Mesendoderm (in vitro differentiated cells): ENCODE measurements around the gene ARHGEF35. TPM values are rescaled to one million over a fixed set of nuclear protein-coding genes. Genes with fewer than 3 reads are reported as not detected.
"Not testable (repeated sequence)": the region's sequence is repeated elsewhere in the genome, so short reads cannot be mapped to it uniquely, and the experiment has no call there.

Experiments
- DNase-seq: peaks from one replicate; pipeline ENCODE4 v3.0.0; 2013
- H2AK5ac ChIP-seq: 2 replicates; pipeline ENCODE4 v1.6.1; 2013; ENCODE audit warnings: low read length, inconsistent platforms
- H2BK120ac ChIP-seq: 2 replicates; pipeline ENCODE4 v1.6.1; 2013; ENCODE audit warnings: low read depth, mild to moderate bottlenecking, low read length, moderate library complexity, mixed read lengths
- H2BK15ac ChIP-seq: replicated peaks from 2 replicates; pipeline ENCODE4 v1.6.1; 2013; ENCODE audit warnings: low read depth, mild to moderate bottlenecking, moderate library complexity
- H2BK5ac ChIP-seq: 2 replicates; pipeline ENCODE4 v1.6.1; 2013; ENCODE audit warnings: low read length, inconsistent platforms
- H3K18ac ChIP-seq: 2 replicates; pipeline ENCODE4 v1.6.1; 2013; ENCODE audit warnings: mild to moderate bottlenecking, low read length, mixed read lengths
- H3K23ac ChIP-seq: one replicate; pipeline ENCODE4 v1.6.1; 2013; ENCODE audit warnings: low read length
- H3K27ac ChIP-seq: 2 replicates; pipeline ENCODE4 v1.5.1; 2013; ENCODE audit warnings: low read depth, mild to moderate bottlenecking, inconsistent platforms, low read length, moderate library complexity
- H3K27me3 ChIP-seq: 2 replicates; pipeline ENCODE4 v1.6.1; 2013; ENCODE audit warnings: low read length, control low read depth, mild to moderate bottlenecking, inconsistent platforms; ENCODE audit not compliant: insufficient read depth, poor library complexity
- H3K36me3 ChIP-seq: 2 replicates; pipeline ENCODE4 v1.6.1; 2013; ENCODE audit warnings: low read length, inconsistent platforms; ENCODE audit not compliant: control insufficient read depth, insufficient read depth
- H3K4ac ChIP-seq: one replicate; pipeline ENCODE4 v1.6.1; 2013; ENCODE audit warnings: low read depth, mild to moderate bottlenecking, low read length, moderate library complexity
- H3K4me1 ChIP-seq: 2 replicates; pipeline ENCODE4 v1.6.1; 2013; ENCODE audit warnings: low read depth, low read length, inconsistent platforms; ENCODE audit not compliant: control insufficient read depth
- H3K4me2 ChIP-seq: 2 replicates; pipeline ENCODE4 v1.6.1; 2013; ENCODE audit warnings: low read length
- H3K4me3 ChIP-seq: 2 replicates; pipeline ENCODE4 v1.5.1; 2013; ENCODE audit warnings: mild to moderate bottlenecking, low read length
- H3K56ac ChIP-seq: one replicate; pipeline ENCODE4 v1.6.1; 2013; ENCODE audit warnings: low read length
- H3K79me1 ChIP-seq: 2 replicates; pipeline ENCODE4 v1.6.1; 2013; ENCODE audit warnings: low read length, inconsistent platforms
- H3K79me2 ChIP-seq: 2 replicates; pipeline ENCODE4 v1.6.1; 2013; ENCODE audit warnings: mild to moderate bottlenecking, low read length; ENCODE audit not compliant: control insufficient read depth, insufficient read depth
- H3K9ac ChIP-seq: 2 replicates; pipeline ENCODE4 v1.6.1; 2013; ENCODE audit warnings: low read length, inconsistent platforms
- H4K5ac ChIP-seq: one replicate; pipeline ENCODE4 v1.6.1; 2013; ENCODE audit warnings: low read length
- H4K8ac ChIP-seq: one replicate; pipeline ENCODE4 v1.6.1; 2013; ENCODE audit warnings: low read depth, mild to moderate bottlenecking, control low read depth, low read length, moderate library complexity
- WGBS: extraction: QIAGEN DNeasy Blood & Tissue Kit; methylation state at CpG from one replicate; pipeline ENCODE4 v1.1.7; 2013; ENCODE audit warnings: low lambda C conversion rate, missing lambda C conversion rate; ENCODE audit not compliant: insufficient coverage; ENCODE audit errors: extremely low coverage; 5-methylcytosine and 5-hydroxymethylcytosine counted together
- polyA plus RNA-seq, 2 experiments: library from polyadenylated mRNA; stranded (reverse); fragments of 200-250 nt; gene quantifications; one replicate each; pipeline ENCODE4 v1.2.3, GENCODE V29; 2013

ARHGEF35 gene
- polyA plus RNA-seq (2013, experiment 1 of 2), result 8.4 TPM
- 8.4 TPM for polyA plus RNA-seq (2013, experiment 2 of 2)

GRCh38 chr7:144195212-144195872, at the start of gene ARHGEF35:
TSS of gene ARHGEF35 (minus strand) at chr7:144195833. CDS start at chr7:144188383, 7,450 bp downstream.
- not testable (repeated sequence) for H4K5ac ChIP-seq, H3K27ac ChIP-seq, H2BK5ac ChIP-seq, H3K18ac ChIP-seq, H3K4me2 ChIP-seq, H2BK15ac ChIP-seq, H3K23ac ChIP-seq, DNase-seq, H3K79me1 ChIP-seq, H3K36me3 ChIP-seq, H3K4ac ChIP-seq, H3K4me3 ChIP-seq, H3K56ac ChIP-seq, H3K27me3 ChIP-seq, H3K9ac ChIP-seq, H4K8ac ChIP-seq, H2AK5ac ChIP-seq, H3K79me2 ChIP-seq, H3K4me1 ChIP-seq, H2BK120ac ChIP-seq
- WGBS, result no CpG with 5 or more reads among the region's 51 CpGs

GRCh38 chr7:144245372-144245771, 49.7 kb upstream of the ARHGEF35 start:
- not testable (repeated sequence) for H3K18ac ChIP-seq, H3K4me1 ChIP-seq, H3K23ac ChIP-seq, H3K79me2 ChIP-seq, H4K8ac ChIP-seq, H3K27me3 ChIP-seq, H3K9ac ChIP-seq, H2AK5ac ChIP-seq, H4K5ac ChIP-seq, H3K56ac ChIP-seq, DNase-seq, H2BK5ac ChIP-seq, H2BK120ac ChIP-seq, H2BK15ac ChIP-seq, H3K79me1 ChIP-seq, H3K4ac ChIP-seq, H3K36me3 ChIP-seq, H3K27ac ChIP-seq, H3K4me2 ChIP-seq, H3K4me3 ChIP-seq
- no CpG with 5 or more reads among the region's 2 CpGs for WGBS

- H3K4me2 ChIP-seq, H3K23ac ChIP-seq, H2BK15ac ChIP-seq, DNase-seq, H3K36me3 ChIP-seq, H3K4me3 ChIP-seq, H3K56ac ChIP-seq, H3K79me2 ChIP-seq, H3K18ac ChIP-seq, H4K8ac ChIP-seq, H2AK5ac ChIP-seq, H3K27ac ChIP-seq, H3K4ac ChIP-seq, H3K4me1 ChIP-seq, H2BK5ac ChIP-seq, H4K5ac ChIP-seq, H3K79me1 ChIP-seq, H2BK120ac ChIP-seq, H3K27me3 ChIP-seq, H3K9ac ChIP-seq: not testable (repeated sequence)
- no CpG with 5 or more reads among the region's 2 CpGs for WGBS
Measured at GRCh38 chr7:144239365-144239764, 43.7 kb upstream of the ARHGEF35 start, which contains the start of gene OR2A42. TSS of gene OR2A42 (minus strand) at chr7:144239605. CDS start at chr7:144232843, 6,762 bp downstream.

GRCh38 chr7:144238530-144239082, 43.0 kb upstream of the ARHGEF35 start:
- H3K27ac ChIP-seq, result not testable (repeated sequence)

GRCh38 chr7:144233039-144233438, 37.4 kb upstream of the ARHGEF35 start:
- not testable (repeated sequence) for H2BK5ac ChIP-seq, H3K9ac ChIP-seq, H3K4me1 ChIP-seq, H3K27me3 ChIP-seq, H3K4ac ChIP-seq, H4K8ac ChIP-seq, H2BK15ac ChIP-seq, H2BK120ac ChIP-seq, H4K5ac ChIP-seq, DNase-seq, H3K4me3 ChIP-seq, H3K18ac ChIP-seq, H2AK5ac ChIP-seq, H3K4me2 ChIP-seq, H3K79me1 ChIP-seq, H3K56ac ChIP-seq, H3K27ac ChIP-seq, H3K36me3 ChIP-seq, H3K23ac ChIP-seq, H3K79me2 ChIP-seq
- no CpG with 5 or more reads among the region's 1 CpG for WGBS

More at GRCh38 chr7:144238530-144239082, 43.0 kb upstream of the ARHGEF35 start:
- H3K4me1 ChIP-seq, H3K23ac ChIP-seq, H4K8ac ChIP-seq, H3K4ac ChIP-seq, H2BK15ac ChIP-seq, H4K5ac ChIP-seq, H3K36me3 ChIP-seq, H2BK120ac ChIP-seq, H2BK5ac ChIP-seq, H3K4me2 ChIP-seq, H3K79me2 ChIP-seq, H2AK5ac ChIP-seq, H3K27me3 ChIP-seq, H3K56ac ChIP-seq, H3K4me3 ChIP-seq, H3K9ac ChIP-seq, H3K18ac ChIP-seq, H3K79me1 ChIP-seq: not testable (repeated sequence)
- DNase-seq, result peak; percentile 0
- WGBS, result no CpG with 5 or more reads among the region's 2 CpGs
